ACC112 (cell line): ENCODE measurements around the gene BCAN.

Source experiments
- H2AFZ ChIP-seq: fragments of 200-600 bp; sonication (generic); one replicate; pipeline ENCODE4 v1.6.0; 2017; ENCODE audit warnings: antibody characterized with exemption, low read length; ENCODE audit not compliant: unreplicated experiment
- H3K27ac ChIP-seq: fragments of 200-600 bp; sonication (generic); 2 replicates; pipeline ENCODE4 v1.5.1; 2014; ENCODE audit warnings: low read depth, mild to moderate bottlenecking, antibody characterized with exemption, low read length, moderate library complexity
- H3K27me3 ChIP-seq: fragments of 200-600 bp; sonication (generic); 2 replicates; pipeline ENCODE4 v1.6.1; 2014; ENCODE audit warnings: mild to moderate bottlenecking, antibody characterized with exemption, low read length, moderate library complexity, mixed read lengths; ENCODE audit not compliant: insufficient read depth
- H3K36me3 ChIP-seq: fragments of 200-600 bp; sonication (generic); 2 replicates; pipeline ENCODE4 v1.6.1; 2016; ENCODE audit warnings: mild to moderate bottlenecking, antibody characterized with exemption, low read length, moderate library complexity, mixed read lengths; ENCODE audit not compliant: insufficient read depth
- H3K4me1 ChIP-seq: fragments of 200-600 bp; sonication (generic); one replicate; pipeline ENCODE4 v1.6.1; 2016; ENCODE audit warnings: low read length, mixed read lengths; ENCODE audit not compliant: insufficient read depth, unreplicated experiment, control insufficient read depth
- H3K4me3 ChIP-seq: fragments of 200-600 bp; sonication (generic); 2 replicates; pipeline ENCODE4 v1.5.1; 2014; ENCODE audit warnings: mild to moderate bottlenecking, low read depth, low read length
- H3K79me2 ChIP-seq: fragments of 200-600 bp; sonication (generic); one replicate; pipeline ENCODE4 v1.6.0; 2016; ENCODE audit warnings: low read length; ENCODE audit not compliant: control insufficient read depth, unreplicated experiment, insufficient read depth

BCAN gene

GRCh38 chr1:156616463-156616862, 25.5 kb upstream of the BCAN start:
- H3K36me3 ChIP-seq, result no peaks in the 10 kb centered on the region
- H3K4me1 ChIP-seq, result peaks cover 12% of the 10 kb centered on the region
- H3K79me2 ChIP-seq, result no peaks in the 10 kb centered on the region
- H3K27me3 ChIP-seq, result peaks cover 26% of the 10 kb centered on the region
- peak overlapping the region; percentile 58 for H3K4me3 ChIP-seq
- H2AFZ ChIP-seq, result peak overlapping the region; percentile 30
- no peak overlapping the region for H3K27ac ChIP-seq

GRCh38 chr1:156618853-156619581, 22.9 kb upstream of the BCAN start, which contains the start of gene HAPLN2:
TSS of gene HAPLN2 (plus strand) at chr1:156619415. CDS start at chr1:156623491, 4,076 bp downstream.
- no peak within 1 kb of the TSS for H3K27ac ChIP-seq
- peaks cover 33% of the 10 kb centered on the region for H3K27me3 ChIP-seq
- peaks cover 12% of the 10 kb centered on the region for H3K4me1 ChIP-seq
- no peak within 1 kb of the TSS for H2AFZ ChIP-seq
- H3K79me2 ChIP-seq, result no peaks in the 10 kb centered on the region
- no peaks in the 10 kb centered on the region for H3K36me3 ChIP-seq
- H3K4me3 ChIP-seq, result no peak within 1 kb of the TSS

GRCh38 chr1:156619582-156619955, 22.3 kb upstream of the BCAN start:
- no peak overlapping the region for H3K4me3 ChIP-seq
- H3K36me3 ChIP-seq, result no peaks in the 10 kb centered on the region
- H3K27me3 ChIP-seq, result peaks cover 39% of the 10 kb centered on the region
- no peak overlapping the region for H2AFZ ChIP-seq
- peaks cover 12% of the 10 kb centered on the region for H3K4me1 ChIP-seq
- no peak overlapping the region for H3K27ac ChIP-seq
- no peaks in the 10 kb centered on the region for H3K79me2 ChIP-seq

- H3K27ac ChIP-seq, result no peak overlapping the region
- no peaks in the 10 kb centered on the region for H3K4me1 ChIP-seq
- peaks cover 60% of the 10 kb centered on the region for H3K27me3 ChIP-seq
- H3K36me3 ChIP-seq, result no peaks in the 10 kb centered on the region
- no peak overlapping the region for H2AFZ ChIP-seq
- no peak overlapping the region for H3K4me3 ChIP-seq
- no peaks in the 10 kb centered on the region for H3K79me2 ChIP-seq
These were observed 19.2 kb upstream of the BCAN start for GRCh38 chr1:156622581-156623297.

- no peaks in the 10 kb centered on the region for H3K79me2 ChIP-seq
- H3K27me3 ChIP-seq, result peaks cover 62% of the 10 kb centered on the region
- H3K36me3 ChIP-seq, result no peaks in the 10 kb centered on the region
- H3K4me1 ChIP-seq, result no peaks in the 10 kb centered on the region
- no peak overlapping the region for H2AFZ ChIP-seq
- no peak overlapping the region for H3K27ac ChIP-seq
- H3K4me3 ChIP-seq, result peak overlapping the region; percentile 68
These were observed 17.7 kb upstream of the BCAN start for GRCh38 chr1:156623946-156624813.

- Histone ChIP-seq H3K27me3 (peaks cover 56% of the 10 kb centered on the region), H3K4me1 (no peaks in the 10 kb centered on the region), H3K36me3 (no peaks in the 10 kb centered on the region), H2AFZ (no peak overlapping the region), H3K4me3 (peak overlapping the region; percentile 68), H3K27ac (no peak overlapping the region), H3K79me2 (no peaks in the 10 kb centered on the region)
These were observed 17.0 kb upstream of the BCAN start for GRCh38 chr1:156624814-156625435.

GRCh38 chr1:156625436-156626078, 16.4 kb upstream of the BCAN start:
- H3K79me2 ChIP-seq, result no peaks in the 10 kb centered on the region
- H3K4me3 ChIP-seq, result peak overlapping the region; percentile 43; the same call in 1 of the 2 replicates
- H3K4me1 ChIP-seq, result no peaks in the 10 kb centered on the region
- no peak overlapping the region for H2AFZ ChIP-seq
- no peaks in the 10 kb centered on the region for H3K36me3 ChIP-seq
- H3K27ac ChIP-seq, result no peak overlapping the region
- H3K27me3 ChIP-seq, result peaks cover 56% of the 10 kb centered on the region

GRCh38 chr1:156626079-156626438, 15.9 kb upstream of the BCAN start:
- Histone ChIP-seq H3K79me2 (no peaks in the 10 kb centered on the region), H3K4me1 (no peaks in the 10 kb centered on the region), H2AFZ (no peak overlapping the region), H3K27ac (no peak overlapping the region), H3K27me3 (peaks cover 56% of the 10 kb centered on the region), H3K36me3 (no peaks in the 10 kb centered on the region), H3K4me3 (no peak overlapping the region)

- Histone ChIP-seq H3K36me3 (no peaks in the 10 kb centered on the region), H3K79me2 (no peaks in the 10 kb centered on the region), H3K4me3 (no peak overlapping the region), H3K4me1 (no peaks in the 10 kb centered on the region), H3K27me3 (peaks cover 68% of the 10 kb centered on the region), H2AFZ (no peak overlapping the region), H3K27ac (no peak overlapping the region)
These were observed 14.5 kb upstream of the BCAN start for GRCh38 chr1:156627313-156627880.
